Embryonic facial prominence (tissue), 1 donor: ENCODE data around the gene TLR6.
"Not testable (repeated sequence)": the region's sequence is repeated elsewhere in the genome, so short reads cannot be mapped to it uniquely, and the experiment has no call there.

Experiments
- DNase-seq: peaks from one replicate; pipeline ENCODE4 v3.0.0-alpha.2; 2016; ENCODE audit errors: extremely low spot score

TLR6 gene

GRCh38 chr4:38820329-38821061, 36.1 kb downstream of the TLR6 start:
- DNase-seq, result no peak

GRCh38 chr4:38819569-38819968, 37.0 kb downstream of the TLR6 start:
- no peak for DNase-seq

- no peak for DNase-seq
These were observed 38.1 kb downstream of the TLR6 start for GRCh38 chr4:38818441-38818976.

GRCh38 chr4:38815885-38816782, 40.5 kb downstream of the TLR6 start:
- DNase-seq, result no peak

- no peak for DNase-seq
These were observed 42.2 kb downstream of the TLR6 start for GRCh38 chr4:38814386-38814785.

- no peak for DNase-seq
These were observed 45.3 kb downstream of the TLR6 start for GRCh38 chr4:38811297-38811696.

GRCh38 chr4:38807462-38807861, 49.2 kb downstream of the TLR6 start:
- not testable (repeated sequence) for DNase-seq

- DNase-seq, result not testable (repeated sequence)
These were observed 50.4 kb downstream of the TLR6 start for GRCh38 chr4:38806251-38806650.

- no peak for DNase-seq
These were observed 51.0 kb downstream of the TLR6 start for GRCh38 chr4:38805530-38806145.

GRCh38 chr4:38804654-38805295, 51.8 kb downstream of the TLR6 start, which contains the start of gene TLR1:
Gene TLR1, minus strand, starts transcription at chr4:38804791. Its CDS starts 5,960 bp downstream, at chr4:38798831.
- peak; percentile 36 for DNase-seq

- DNase-seq, result no peak
These were observed 52.6 kb downstream of the TLR6 start for GRCh38 chr4:38803833-38804653.

GRCh38 chr4:38802561-38803355, 53.9 kb downstream of the TLR6 start:
- no peak for DNase-seq

- DNase-seq, result no peak
These were observed 55.6 kb downstream of the TLR6 start for GRCh38 chr4:38800961-38801450.

GRCh38 chr4:38800366-38800765, 56.3 kb downstream of the TLR6 start:
- DNase-seq, result no peak

- no peak for DNase-seq
These were observed 61.5 kb downstream of the TLR6 start for GRCh38 chr4:38795087-38795486.

GRCh38 chr4:38794051-38794450, 62.6 kb downstream of the TLR6 start:
- DNase-seq, result no peak

GRCh38 chr4:38791010-38791409, 65.6 kb downstream of the TLR6 start:
- no peak for DNase-seq

GRCh38 chr4:38788317-38788716, 68.3 kb downstream of the TLR6 start:
- no peak for DNase-seq

- DNase-seq, result no peak
These were observed 68.9 kb downstream of the TLR6 start for GRCh38 chr4:38787693-38788092.
